Fibroblast of upper back skin (primary cell): ENCODE data around the gene ADAMTS12.

ENCODE experiments used
- DNase-seq: peaks from one replicate; pipeline ENCODE4 v3.0.0-alpha.2; 2013

The ADAMTS12 gene

GRCh38 chr5:33509036-33509435, 382.8 kb downstream of the ADAMTS12 start:
- peak; percentile 37 for DNase-seq

DNA sequence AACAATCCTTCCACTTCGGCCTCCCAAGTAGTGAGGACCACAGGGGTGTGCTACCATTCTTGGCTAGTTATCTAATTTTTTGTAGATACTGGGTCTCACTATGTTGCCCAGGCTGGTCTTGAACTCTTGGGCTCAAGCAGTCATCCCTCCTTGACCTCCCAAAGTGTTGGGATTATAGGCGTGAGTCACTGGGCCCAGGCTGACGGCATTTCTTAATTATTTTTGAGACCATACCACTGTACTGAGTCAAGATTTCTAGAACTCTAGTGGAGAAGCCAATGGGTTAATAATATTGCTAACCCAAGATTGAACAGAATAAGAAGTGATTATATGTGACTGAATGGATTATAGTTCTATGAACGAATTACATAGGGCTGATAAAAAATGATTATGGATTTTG, 384.4 kb downstream of the ADAMTS12 start:
- peak; percentile 6 for DNase-seq

DNA sequence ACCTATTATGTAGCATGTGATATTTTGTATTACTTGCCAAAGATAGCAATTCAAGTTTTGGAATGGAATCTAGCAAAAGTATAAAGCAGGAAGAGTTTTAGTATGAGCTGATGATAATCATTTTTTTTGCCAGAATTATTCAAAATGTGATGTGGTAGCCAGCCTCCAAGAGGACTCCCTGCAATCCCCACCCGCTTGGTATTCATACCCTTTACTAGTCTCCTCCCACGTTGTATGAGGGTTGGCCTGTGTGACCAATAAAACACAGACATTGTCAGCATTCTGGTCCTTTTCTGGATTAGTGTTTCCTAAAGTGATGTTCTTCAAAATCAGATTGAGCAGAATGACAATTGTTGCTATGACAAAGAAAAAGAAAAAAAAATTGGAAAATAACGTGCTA, 387.2 kb downstream of the ADAMTS12 start:
- no peak for DNase-seq

DNA sequence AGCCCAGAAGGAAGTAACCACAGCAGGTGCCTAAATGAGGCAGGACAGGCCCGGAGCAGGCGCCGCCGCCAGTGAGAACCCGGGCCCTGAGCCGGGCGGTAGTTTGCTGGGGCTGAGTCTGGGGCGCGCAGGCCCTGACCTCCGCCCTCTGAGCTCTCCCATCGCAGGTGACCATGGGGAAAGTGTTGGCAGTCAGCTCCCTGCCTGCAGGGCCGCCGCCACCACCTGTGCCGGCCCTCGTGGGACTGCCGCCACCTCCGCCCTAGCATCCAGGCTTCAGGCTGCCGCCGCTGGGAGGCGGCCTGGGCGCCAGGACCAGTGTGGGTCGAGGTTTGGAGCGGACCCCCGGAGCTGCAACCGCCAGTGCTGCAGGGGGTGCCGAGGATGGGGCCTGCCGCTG, 389.9 kb downstream of the ADAMTS12 start:
- no peak for DNase-seq

DNA sequence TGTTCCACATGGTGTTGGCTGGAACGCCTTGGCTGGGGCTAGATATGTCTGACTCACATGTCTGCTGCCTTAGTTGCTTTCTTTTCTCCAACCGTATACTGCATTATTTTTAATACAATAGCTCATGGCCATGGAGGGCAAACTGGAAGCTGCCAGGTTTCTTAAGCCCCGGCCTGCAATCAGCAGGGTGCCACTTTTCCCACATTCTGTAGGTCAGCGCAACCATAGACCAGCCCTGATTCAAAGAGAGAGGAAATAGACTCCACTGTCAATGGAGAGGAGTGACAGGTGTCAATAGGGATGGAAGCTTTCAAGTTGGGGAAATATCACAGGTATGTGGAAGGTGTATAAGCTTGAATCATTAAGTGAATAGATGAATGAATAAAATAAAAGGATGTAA, 390.5 kb downstream of the ADAMTS12 start:
- DNase-seq = no peak

DNA sequence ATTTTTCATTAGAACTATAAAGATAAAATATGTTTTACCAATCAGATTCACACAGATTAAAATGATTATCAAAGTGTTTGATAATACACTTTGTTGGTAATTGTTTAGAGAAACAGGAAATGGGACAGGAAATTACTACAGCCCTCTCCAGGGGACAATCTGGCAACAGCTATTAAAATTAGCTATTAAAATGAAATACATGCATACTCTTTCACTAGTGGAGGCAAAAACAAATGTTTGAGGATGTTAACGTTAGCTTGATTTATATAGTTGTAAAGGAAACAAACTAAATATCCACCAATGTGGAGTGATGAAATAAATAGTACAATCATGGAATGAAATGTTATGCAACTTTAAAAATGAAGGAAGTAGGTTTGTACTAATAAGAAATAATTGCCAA, 397.3 kb downstream of the ADAMTS12 start:
- no peak for DNase-seq

DNA sequence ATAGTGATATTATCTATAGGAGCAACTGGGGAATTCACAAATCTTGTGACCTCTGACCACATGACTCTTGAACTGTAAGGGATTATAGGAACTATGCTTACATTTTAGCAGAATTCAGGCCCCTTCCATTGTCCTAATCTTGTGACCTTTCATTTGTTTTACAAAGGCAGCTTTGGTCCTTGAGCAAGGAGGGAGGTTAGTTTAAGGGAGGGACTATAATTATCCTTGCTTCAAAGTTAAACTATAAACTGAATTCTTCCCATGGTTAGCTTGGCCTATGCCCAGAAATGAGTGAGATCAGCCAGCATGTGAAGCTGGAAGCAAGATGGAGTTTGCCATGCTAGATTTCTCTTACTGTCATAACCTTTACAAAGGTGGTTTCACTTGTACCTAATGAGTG, 399.8 kb downstream of the ADAMTS12 start:
- DNase-seq = peak; percentile 16

GRCh38 chr5:33490071-33490665, 401.6 kb downstream of the ADAMTS12 start:
- no peak for DNase-seq

DNA sequence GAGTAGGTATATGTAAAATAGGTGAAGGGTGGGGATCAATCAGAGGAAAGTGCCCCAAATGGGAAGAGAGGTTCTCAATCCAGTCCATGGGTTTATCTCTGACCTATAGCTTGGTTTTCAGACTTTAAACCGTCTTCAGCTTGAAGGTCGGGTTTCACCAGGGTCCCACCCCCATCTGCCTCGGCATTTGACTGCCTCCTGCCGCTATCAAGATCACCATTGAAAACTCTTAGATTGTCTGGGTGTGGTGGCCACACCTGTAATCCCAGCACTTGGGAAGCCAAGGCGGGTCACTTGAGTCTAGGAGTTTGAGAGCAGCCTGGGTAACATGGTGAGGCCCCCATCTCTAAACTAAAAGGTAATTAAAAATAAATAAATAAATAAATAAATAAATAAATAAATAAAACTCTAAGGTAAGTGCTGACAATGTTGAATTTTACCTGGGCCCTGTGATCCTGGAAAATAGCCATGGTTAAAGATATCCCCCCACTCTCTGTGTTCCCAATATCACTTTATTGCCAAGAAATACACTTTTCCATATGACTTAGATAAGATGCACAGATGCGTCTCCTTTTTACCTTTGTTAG, 402.2 kb downstream of the ADAMTS12 start:
- no peak for DNase-seq

DNA sequence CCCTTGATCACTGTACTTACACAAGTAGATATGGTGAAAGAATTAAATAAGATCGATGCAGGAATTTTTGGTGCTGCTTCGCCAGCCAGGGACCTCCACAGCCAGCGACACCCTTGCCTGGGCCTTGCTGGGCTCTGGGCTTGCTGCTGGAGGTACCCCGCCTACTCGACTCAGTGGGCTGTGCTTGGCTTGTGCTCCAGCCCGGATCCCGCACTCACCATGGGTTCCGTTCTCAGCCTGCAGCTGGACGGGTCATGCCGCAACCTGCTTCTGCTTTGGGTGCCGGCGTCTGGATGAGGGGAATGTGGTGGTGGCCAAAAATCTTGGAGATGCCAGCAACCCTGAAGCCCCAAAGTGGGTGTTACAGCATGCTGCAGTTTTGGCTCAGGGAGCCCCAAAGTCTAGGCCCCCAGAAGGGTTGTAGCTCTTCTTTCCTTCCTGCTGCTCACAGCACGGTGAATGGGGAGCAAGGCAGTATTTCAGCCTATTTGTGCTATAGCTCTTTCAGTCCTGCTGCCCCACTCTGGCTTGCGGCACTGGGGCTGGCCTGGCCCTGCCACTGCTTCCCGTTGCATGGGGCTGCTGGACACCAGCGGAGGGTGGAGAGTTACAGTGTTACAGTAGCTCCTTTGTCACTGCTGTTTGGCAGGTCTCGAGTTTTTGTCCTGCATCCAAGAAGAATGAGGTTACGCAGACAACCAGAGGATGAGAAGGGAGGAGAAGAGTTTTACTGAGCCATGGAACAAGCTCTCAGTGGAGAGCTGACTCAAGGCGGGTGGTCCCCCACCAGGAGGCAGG, 403.0 kb downstream of the ADAMTS12 start:
- DNase-seq = no peak

GRCh38 chr5:33487236-33487635, 404.6 kb downstream of the ADAMTS12 start:
- no peak for DNase-seq

GRCh38 chr5:33482335-33482734, 409.5 kb downstream of the ADAMTS12 start:
- no peak for DNase-seq

GRCh38 chr5:33480876-33481275, 410.9 kb downstream of the ADAMTS12 start:
- DNase-seq = no peak

GRCh38 chr5:33479311-33479710, 412.5 kb downstream of the ADAMTS12 start:
- DNase-seq = peak; percentile 34

DNA sequence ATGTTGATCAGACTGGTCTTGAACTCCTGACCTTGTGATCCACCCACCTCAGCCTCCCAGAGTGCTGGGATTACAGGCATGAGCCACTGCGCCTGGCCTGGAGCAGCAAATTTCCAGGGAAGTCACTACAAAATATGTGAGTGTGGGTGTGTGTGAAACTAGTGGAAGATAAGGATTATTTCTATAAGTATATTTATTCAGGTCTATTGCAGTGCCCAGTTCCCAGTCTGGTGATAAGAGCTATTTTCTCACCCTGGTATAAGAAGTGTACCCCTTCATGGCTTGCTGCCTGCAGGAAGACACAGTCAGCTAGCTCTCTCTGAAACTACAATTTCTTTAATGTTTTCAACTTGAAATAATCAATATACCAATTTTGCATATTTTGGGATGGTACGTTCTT, 414.0 kb downstream of the ADAMTS12 start:
- no peak for DNase-seq

DNA sequence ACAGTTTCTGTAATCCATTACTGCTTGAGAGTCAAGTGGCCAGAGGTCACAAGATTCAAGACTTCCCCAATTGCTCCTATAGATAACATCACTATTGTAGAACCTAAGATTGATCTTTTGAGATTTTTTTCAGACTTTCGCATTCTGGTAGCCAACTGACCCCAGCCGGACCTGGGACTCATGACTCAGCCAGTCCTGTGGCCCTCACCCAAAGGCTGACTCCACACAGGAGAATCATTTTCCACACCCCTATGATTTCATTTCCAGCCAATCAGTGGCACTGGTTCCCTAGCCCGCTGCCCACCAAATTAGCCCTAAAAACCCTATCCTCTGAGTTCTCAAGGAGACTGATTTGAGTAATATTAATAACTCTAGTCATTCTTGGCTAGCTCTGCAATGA, 414.8 kb downstream of the ADAMTS12 start:
- DNase-seq = no peak

GRCh38 chr5:33475706-33476105, 416.1 kb downstream of the ADAMTS12 start:
- no peak for DNase-seq

- no peak for DNase-seq
Observed at GRCh38 chr5:33474931-33475499, 416.8 kb downstream of the ADAMTS12 start.

DNA sequence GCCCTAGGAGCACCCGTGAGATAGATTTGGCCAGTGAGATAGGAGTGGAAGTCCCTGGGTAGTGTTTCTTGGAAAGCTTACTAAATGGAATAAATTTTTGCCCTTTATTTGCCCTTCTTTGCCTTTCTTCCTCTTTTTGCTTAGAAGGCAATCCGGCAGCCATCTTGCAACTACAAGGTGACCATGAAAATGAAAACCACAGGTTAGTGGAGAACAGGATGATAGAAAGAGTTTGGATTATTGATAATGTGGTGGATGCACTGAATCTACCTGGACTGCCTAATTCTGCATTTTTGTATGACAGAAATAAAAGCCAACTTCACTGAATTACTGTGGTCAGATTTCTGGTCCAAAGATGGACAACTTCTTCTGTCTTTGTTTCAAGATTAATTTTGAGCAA, 417.8 kb downstream of the ADAMTS12 start:
- DNase-seq = no peak
